Peyer's patch (tissue), 4 donors: ENCODE measurements around the gene CD79A.

ENCODE experiments used
- CTCF ChIP-seq, 6 experiments: fragments of 450-650 bp in 4 of 6; fragments of 200-600 bp in 2 of 6; sonication (generic) in 1 of 6; IDR thresholded peaks; one replicate each; pipeline ENCODE4 v1.5.1; 2017 to 2019; ENCODE audit warnings: antibody characterized with exemption in 6 of 6, mild to moderate bottlenecking in 3 of 6, moderate library complexity in 1 of 6
- POLR2A ChIP-seq, 2 donors: fragments of 450-650 bp; IDR thresholded peaks; one replicate each; pipeline ENCODE4 v1.5.1; 2017; ENCODE audit warnings: antibody characterized with exemption in 2 of 2, mild to moderate bottlenecking in 2 of 2, moderate library complexity in 2 of 2

- TF ChIP-seq CTCF (IDR thresholded peaks at IDR 0.05) (no peak), POLR2A (IDR thresholded peaks at IDR 0.05) (no peak)
Measured at GRCh38 chr19:41918095-41918494, 41.0 kb downstream of the CD79A start.
